Measurements from ENCODE around the gene RCBTB2.
"Not testable (repeated sequence)": the region's sequence is repeated elsewhere in the genome, so short reads cannot be mapped to it uniquely, and the experiment has no call there.

Gene RCBTB2

GRCh38 chr13:48532506-48533499 is at the start of gene RCBTB2:
Gene RCBTB2 (minus strand): TSS chr13:48533080. CDS start chr13:48521939, 11,141 bp downstream.
- no peak for TF ChIP-seq CTCF (conservative IDR thresholded peaks at IDR 0.05)
- TF ChIP-seq ZFX (IDR thresholded peaks at IDR 0.05): peak; percentile 93
- peak within 1 kb of the TSS; percentile 79 for H3K27ac ChIP-seq

GRCh38 chr13:48582084-48582483 is 49.2 kb upstream of the RCBTB2 start:
- no peak overlapping the region for H3K27ac ChIP-seq
- TF ChIP-seq ZFX (IDR thresholded peaks at IDR 0.05) (no peak), CTCF (conservative IDR thresholded peaks at IDR 0.05) (no peak)

- TF ChIP-seq ZFX (IDR thresholded peaks at IDR 0.05): no peak
- TF ChIP-seq CTCF (conservative IDR thresholded peaks at IDR 0.05): no peak
- no peak overlapping the region for H3K27ac ChIP-seq
Measured at GRCh38 chr13:48580896-48581295, 48.0 kb upstream of the RCBTB2 start.

GRCh38 chr13:48580185-48580803 is 47.4 kb upstream of the RCBTB2 start:
- TF ChIP-seq ZFX (IDR thresholded peaks at IDR 0.05) (no peak), CTCF (conservative IDR thresholded peaks at IDR 0.05) (peak; percentile 80)
- H3K27ac ChIP-seq: no peak overlapping the region

GRCh38 chr13:48579919-48580180 is 47.0 kb upstream of the RCBTB2 start:
- H3K27ac ChIP-seq: not testable (repeated sequence)

- H3K27ac ChIP-seq: no peak overlapping the region
- no peak for TF ChIP-seq CTCF (conservative IDR thresholded peaks at IDR 0.05)
- no peak for TF ChIP-seq ZFX (IDR thresholded peaks at IDR 0.05)
Measured at GRCh38 chr13:48579165-48579918, 46.5 kb upstream of the RCBTB2 start.

- TF ChIP-seq CTCF (conservative IDR thresholded peaks at IDR 0.05) (no peak), ZFX (IDR thresholded peaks at IDR 0.05) (no peak)
- H3K27ac ChIP-seq: no peak overlapping the region
Measured at GRCh38 chr13:48578516-48579164, 45.8 kb upstream of the RCBTB2 start.
